GM19467 (cell line): ENCODE measurements around the gene LRRFIP2.
"Not testable (repeated sequence)": the region's sequence is repeated elsewhere in the genome, so short reads cannot be mapped to it uniquely, and the experiment has no call there.

Experiments
- ATAC-seq: cut with Tn5 transposase; IDR thresholded peaks from one replicate; pipeline ENCODE4 v1.9.1; 2021; ENCODE audit warnings: mild to moderate bottlenecking, moderate library complexity; ENCODE audit not compliant: unreplicated experiment

The LRRFIP2 gene

DNA sequence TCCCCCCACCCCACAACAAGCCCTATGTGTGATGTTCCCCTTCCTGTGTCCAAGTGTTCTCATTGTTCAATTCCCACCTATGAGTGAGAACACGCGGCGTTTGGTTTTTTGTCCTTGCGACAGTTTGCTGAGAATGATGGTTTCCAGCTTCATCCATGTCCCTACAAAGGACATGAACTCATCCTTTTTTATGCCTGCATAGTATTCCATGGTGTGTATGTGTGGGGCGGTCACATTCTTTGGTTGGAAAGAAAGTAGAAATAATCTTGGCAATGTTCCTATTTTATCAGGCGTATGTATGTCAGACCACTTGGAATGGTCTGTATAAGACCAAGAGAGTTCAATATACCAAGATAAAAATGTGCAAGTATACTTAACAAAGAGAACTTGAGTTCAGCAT lies 52.3 kb downstream of the LRRFIP2 start:
- ATAC-seq, result not testable (repeated sequence)

DNA sequence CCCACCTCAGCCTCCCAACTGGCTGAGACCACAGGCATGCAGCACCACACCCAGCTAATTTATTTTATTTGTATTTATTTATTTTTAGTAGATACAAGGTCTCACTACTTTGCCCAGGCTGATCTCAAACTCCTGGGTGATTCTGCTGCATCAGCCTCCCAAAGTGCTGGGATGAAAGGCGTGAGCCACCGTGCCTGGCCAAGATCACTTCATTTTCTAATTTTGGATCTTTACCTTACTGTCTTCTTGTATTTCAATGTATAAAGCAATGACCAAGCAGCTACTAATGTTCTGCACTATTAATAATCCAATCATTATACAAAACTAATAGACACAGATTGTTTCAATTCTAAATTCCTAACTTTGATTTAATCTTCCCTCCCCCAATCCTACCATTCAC lies 56.2 kb downstream of the LRRFIP2 start:
- ATAC-seq, result no peak

DNA sequence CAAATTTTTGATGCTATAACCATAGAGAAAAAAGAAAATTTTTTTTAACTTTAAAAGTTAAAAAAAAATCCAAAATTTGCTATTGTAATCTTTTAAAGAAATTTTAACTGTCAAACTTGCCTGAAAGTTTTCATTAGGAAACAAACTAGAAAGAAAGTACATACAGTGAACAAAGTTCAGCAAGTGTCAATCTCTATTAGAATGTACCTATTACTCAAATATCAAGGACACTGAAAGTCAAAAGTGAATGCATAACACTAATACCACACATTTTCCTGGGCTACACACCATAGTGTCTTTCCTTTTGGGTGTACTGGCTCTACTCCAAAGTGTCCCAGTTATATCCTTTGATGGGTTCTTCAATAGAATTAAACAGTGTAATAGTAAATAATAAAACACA lies 56.8 kb downstream of the LRRFIP2 start:
- ATAC-seq, result no peak

DNA sequence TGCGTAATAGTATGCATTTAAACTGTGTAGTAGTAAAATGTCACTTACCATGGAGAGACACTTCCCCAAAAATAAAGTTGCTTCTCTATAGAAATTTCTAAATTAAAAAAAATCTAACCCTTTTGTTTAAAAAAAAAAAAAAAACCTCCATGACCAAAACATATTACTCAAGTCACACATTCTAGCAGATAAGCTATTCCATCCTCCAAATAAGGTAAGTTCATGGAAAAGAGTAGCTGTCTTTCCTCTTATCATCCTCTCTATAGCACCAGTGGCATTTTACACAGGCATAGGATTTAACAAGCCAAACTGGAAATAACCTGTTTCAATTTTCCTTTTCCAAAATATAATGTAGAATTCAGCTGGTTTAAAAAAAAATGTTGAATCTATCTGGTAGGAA lies 57.4 kb downstream of the LRRFIP2 start:
- ATAC-seq, result no peak

DNA sequence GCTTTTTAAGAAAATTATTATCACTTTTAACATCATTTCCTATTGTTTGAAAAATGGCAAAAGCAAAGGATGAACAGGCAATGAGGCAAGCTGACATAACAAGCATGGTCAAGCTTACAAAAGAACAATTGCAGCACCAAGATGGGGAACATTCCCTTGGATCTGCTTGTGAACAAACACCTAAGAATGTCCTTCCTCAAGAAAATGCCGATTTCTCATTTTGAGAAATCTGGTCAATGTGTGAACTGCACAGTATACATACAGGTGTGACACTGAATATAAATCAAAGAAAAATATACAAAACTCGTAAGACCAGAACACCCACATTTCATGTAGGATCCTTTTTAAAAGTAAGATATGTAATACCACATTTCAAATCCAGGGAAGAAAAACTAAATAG lies 58.9 kb downstream of the LRRFIP2 start:
- no peak for ATAC-seq

DNA sequence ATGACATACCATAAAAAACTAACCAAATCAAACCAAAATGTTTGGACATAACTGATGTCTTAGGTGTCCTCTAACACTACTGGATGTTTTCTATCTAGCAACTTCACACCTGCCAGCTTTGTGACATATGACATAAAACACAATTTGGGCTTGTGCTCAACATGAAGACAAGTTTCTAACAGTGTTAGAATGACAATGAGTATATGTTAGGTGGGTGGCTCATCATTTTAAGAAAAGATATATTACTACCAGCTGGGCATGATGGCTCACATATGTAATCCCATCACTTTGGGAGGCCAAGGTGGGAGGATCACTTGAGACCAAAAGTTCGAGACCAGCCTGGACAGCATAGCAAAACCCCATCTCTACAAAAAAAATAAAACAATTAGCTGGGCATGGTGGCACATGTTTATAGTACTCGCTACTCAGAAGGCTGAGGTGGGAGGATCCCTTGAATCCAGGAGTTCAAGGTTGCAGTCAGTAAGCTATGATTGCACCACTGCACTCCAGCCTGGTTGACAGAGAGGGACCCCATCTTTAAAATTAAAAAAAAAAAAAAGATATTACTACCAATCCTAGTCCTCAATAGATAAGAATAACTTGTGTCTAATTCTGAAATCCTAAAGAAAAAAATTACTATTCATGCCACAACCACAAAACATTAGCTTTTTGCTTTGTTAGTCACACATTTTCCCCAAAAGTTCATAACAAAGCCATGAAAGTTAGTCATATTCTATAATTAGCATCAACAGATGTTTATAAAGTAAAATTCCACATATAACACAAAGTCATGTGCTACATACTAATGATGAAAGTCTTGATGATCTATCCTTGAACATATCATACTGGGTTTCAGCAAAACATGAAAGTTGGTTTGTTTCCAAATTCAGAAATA lies 59.9 kb downstream of the LRRFIP2 start:
- no peak for ATAC-seq

DNA sequence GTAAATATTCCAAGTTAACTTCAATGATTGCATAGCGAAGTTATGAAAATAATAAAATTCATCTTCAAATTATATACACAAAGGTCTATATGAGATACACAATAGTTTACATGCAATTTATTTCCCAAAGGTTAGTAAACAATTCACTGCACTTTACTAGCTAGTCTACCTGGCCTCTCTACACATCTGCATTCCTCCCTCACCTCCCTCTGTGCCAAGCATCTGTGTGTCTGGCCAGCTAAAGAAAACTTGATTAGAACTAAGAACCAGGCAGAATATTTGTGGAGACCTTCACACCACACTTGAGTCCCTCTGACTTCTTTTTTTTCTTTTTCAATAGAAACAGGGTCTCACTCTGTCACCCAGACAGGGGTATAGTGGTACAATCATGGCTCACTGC lies 61.4 kb downstream of the LRRFIP2 start:
- ATAC-seq, result no peak

DNA sequence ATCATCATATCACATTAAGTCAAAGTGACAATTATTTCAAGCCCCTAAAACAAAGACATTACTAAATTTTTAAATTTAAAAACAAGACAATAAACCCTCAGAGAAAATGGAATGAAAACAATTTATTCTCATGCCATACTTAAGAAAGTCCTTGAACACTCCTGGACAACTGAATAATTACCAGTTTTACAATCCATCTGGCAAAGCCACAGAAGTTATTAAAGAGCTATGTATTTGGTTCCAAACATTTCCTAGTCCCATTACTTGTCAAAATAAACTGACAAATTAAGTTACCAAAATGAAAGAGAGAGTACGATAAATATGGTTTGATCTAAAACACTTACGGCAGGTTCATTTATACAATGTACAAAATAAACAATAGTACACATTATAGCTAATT lies 63.2 kb downstream of the LRRFIP2 start:
- ATAC-seq, result no peak

DNA sequence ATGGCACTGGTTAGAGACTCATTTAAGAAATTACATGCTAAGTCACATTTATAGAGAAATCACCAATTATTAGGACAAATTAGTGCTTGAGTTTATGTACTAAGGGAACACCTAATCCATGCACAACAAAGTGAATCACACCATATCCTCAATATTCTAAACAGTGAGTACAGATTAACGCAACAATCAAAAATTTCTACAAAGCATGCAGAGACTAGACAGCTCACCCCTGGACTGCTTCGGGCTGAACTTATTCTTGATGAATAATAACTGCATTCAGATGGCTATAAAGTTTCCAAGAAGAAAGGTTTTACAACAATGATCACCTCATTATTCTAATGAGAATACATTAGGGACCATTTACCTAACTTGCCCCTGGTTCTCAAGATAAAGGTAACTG lies 66.5 kb downstream of the LRRFIP2 start:
- no peak for ATAC-seq

DNA sequence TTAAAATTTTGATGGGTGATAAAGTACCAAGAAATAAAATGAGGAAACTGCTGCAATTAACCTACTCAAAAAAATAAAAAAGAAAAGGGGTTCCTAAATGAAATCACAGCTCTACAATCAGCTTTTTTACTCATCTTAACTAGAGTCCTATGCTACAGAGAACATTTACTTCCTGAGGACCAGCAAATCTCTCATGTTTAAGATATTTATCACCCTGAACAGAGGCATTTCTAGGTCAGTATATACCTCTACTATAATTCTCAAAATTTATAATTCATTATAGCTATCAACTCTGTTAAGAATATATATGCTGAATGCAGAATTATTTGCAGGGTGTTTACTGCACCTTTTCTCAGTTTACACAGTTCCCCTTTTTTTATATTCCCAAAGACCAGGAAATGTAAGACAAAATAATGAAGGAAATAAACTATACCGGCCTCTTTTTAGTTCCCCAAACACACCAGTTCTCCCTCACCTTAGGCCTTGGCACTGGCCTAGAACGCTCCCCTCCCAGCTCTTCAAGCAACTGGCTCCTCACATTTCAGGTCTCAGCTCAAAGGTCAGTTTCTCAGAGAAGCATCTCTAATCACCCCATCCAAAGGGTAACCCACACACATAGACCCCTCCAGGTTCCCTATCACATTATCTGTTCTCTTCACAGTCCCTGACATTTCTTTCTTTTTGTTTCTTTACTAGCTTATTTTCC lies 71.1 kb downstream of the LRRFIP2 start:
- ATAC-seq, result no peak

DNA sequence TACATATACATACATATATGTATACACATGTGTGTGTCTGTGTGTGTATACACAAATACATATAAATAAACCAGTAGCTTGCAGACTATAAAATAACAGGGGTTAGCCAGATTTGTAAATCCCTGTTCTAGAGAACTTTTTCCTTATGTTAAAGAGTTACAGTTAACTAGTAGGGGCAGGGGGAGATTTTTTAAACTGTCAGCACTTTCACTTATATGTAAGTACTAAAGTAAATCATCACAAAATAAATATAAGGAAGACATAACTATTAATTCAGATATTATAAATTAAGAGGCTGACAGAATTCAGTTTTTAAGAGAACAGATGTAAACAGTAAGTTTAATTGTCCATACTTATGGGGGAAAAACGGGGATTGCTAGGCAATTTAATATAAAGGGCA lies 74.0 kb downstream of the LRRFIP2 start:
- no peak for ATAC-seq

DNA sequence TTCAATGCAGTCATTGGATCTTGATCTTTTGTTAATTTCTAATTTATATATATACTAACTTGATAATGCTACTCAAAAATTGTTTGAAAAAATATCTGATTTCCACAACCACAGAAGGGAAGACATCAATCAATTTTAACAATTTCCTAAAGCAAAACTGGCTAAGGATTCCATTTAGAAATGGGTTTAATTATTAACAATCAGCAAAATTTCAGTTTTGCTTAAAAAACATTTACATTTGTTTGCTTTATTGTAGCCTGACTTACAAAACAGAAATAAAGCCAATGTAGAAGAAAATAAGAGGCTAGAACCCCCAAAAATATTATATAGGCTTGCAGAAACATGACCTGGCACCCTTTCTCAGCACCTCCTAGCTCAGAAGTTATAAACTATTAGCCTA lies 74.9 kb downstream of the LRRFIP2 start:
- ATAC-seq, result no peak

DNA sequence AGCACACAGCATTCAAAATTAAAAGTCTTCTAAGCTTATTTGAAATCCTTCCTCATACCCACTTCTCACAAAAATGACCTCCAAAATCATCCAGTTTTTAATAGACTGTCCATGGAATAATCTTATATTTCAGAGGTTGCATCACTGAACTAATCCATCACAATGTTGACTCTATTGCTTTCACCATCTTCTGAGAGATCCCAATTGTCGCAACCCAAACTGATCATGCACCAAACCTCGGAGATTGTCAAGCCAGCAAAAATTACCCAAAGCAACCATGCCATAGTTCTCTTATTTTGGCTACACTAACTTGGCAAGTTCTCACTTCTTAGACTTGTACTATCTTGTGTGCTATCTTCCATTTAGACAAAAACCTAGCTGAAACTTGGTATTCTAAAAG lies 75.5 kb downstream of the LRRFIP2 start:
- ATAC-seq, result no peak

DNA sequence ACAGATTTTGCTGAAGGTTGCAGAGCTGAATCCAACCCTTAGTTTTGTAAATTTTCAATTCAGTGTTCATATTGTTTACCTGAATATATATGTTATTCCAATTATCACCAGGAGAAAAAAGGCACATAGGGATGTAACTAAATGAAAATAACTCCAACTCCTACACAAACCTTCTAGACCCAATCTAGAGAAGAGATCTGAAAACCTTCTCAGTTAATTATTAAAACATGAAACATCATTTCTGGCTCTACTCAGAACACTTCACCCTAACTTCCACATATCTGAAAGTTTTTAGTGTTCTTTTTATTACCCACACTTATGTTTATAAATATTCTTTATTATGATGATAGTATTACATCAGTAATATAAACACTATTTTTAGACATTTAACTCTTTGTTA lies 76.6 kb downstream of the LRRFIP2 start:
- ATAC-seq, result no peak

DNA sequence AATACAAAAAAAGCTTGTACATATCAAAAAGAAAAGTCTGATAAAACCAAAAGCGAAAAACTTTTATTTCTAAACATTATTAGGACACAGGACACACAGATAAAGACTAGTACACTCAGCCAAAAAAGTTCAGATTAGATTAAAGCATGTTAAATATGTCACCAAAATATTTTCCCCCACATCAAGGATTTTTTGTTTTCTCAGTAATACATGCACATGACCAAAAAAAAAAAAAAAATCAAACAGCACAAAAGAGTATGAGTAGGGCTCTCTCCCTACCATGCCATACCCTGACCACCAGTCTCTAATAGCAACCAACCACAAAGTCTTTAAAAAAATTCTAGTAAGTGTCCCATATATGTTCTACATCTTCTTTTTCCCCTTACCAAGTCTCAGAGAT lies 77.4 kb downstream of the LRRFIP2 start:
- ATAC-seq, result no peak

DNA sequence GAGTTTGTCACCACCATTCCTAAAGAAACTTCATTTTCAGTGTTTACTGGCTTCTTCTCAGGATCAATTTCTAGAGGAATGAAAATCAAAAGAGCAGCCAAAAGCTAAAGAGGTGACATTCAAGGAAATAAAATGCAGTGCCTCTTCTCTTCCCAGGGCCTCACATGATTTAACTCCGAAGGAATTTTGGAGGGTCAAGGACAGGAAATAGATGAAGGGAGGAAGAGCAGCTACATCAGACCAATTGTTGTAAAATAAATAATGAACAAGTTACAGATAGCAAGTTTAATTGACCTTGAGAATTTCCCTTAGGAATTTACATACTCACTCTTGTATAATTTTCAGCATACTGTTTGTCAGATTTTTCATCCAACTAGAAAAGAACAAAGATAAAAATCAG lies 78.1 kb downstream of the LRRFIP2 start:
- ATAC-seq, result no peak

DNA sequence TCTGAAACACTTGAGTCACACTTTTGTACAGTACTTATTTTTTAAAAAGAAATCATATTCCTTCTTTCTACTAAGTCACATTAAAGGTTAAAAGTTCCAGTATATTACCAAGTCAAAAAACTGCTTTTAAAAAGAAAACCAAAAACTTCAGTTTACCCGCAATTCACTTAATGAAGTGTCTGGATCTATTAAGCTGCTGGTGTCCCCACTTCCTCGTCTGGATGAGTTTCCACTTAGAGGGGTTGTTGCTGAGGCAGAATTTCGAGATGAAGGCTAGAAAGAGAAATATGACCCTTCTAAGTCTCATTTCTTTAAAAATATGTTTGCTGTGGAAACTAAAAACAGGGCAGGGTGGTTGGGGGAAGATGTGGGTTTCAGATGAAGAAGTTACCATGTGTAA lies 79.7 kb downstream of the LRRFIP2 start:
- no peak for ATAC-seq

DNA sequence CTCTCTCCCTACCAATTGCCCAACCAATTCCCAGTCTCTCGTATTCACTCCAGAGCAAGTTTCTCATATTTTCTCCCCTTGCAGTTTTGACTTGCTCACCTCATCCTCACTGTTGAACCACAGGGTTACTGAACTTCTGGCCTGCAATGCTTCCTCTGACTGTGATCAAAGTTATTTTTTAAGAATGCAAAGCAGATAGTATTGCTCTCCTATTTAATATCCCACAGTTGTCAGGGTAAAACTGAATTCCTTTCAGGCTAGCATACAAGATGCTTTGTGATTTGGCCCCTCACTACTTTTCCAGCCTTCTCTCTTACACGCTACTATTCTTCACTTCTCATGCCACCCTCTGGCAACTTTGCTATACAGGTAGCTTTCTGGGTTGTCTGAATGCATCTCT lies 80.9 kb downstream of the LRRFIP2 start:
- no peak for ATAC-seq

DNA sequence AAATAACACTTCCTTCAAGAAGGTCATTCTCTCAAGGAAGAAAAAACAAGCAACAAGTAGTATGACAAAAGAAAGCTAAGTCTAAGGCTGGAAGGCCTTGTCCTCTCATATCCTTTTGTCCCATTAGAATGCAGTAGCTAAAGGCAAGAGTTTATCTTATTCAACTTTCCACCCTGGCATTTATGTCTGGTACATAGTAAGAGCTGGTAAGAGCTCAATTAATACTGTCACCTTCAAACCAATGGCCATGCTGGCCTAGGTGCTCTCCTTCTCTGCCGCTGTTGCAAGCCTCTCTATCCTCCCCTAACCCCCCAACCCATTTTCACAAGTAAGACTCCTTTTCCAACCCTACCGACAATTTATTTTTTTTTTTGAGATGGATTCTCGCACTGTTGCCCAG lies 81.9 kb downstream of the LRRFIP2 start:
- ATAC-seq, result no peak

DNA sequence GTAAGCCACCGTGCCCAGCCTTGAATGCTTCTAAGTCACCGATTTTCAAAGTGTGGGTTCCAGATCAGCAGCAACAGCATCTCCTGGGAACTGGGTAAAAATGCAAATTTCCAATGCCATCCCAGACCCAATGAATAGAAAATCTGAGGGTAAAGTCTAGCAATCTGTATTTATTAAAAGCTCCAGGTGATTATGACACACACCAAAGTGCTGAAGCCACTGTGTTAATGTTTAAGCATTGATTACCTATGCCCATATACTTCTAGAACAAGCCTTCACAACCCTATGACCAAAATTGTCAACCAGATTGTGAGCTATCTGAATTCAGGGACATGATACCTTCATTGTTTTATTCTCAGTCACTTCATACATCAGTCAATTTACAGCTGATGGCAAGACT lies 86.5 kb downstream of the LRRFIP2 start:
- ATAC-seq, result no peak

DNA sequence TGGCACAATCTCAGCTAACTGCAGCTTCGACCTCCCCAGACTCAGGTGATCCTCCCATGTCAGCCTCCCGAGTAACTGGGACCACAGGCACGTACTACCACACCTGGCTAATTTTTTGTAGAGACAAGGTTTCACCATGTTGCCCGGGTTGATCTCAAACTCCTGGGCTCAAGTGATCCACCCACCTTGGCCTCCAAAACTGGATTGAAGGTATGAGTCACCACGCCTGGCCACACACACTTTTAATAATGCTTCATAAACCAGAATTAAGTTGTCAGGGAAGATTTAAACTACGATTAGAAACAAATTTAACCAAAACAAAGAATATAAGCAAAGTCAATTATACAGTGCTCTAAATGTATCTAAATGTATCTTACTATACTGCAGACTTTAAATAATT lies 87.5 kb downstream of the LRRFIP2 start:
- ATAC-seq, result no peak

DNA sequence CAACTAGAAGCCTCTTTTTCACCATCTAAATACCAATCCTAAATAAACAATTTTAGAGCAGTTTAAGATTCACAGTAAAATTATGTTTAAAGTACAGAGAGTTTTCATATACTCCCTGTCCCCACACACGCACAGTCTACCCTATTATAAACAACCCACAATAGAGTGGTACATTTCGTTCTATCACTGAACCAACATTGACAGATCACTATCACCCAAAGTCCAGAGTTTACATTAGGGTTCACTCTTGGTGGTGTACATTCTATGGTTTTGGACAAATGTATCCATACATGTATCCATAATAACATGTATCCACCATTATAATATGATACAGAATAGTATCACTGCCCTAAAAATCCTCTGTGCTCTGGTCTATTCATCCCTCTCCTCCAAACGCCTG lies 92.1 kb downstream of the LRRFIP2 start:
- ATAC-seq, result no peak
